NCI-H748 (cell line): Measurements from ENCODE around the gene APOA4.
"Not testable (repeated sequence)": the region's sequence is repeated elsewhere in the genome, so short reads cannot be mapped to it uniquely, and the experiment has no call there.

Experiments
- DNase-seq: peaks from one replicate; lab custom pipeline; 2025; ENCODE audit not compliant: unreplicated experiment; lab: John Stamatoyannopoulos, UW

The APOA4 gene

GRCh38 chr11:116849486-116849885 lies 26.4 kb upstream of the APOA4 start:
- no peak for DNase-seq

GRCh38 chr11:116849060-116849459 lies 26.0 kb upstream of the APOA4 start:
- DNase-seq = no peak

GRCh38 chr11:116847612-116848011 lies 24.5 kb upstream of the APOA4 start:
- no peak for DNase-seq

GRCh38 chr11:116844722-116845121 lies 21.6 kb upstream of the APOA4 start:
- no peak for DNase-seq

- no peak for DNase-seq
Measured at GRCh38 chr11:116843661-116844060, 20.6 kb upstream of the APOA4 start.

- no peak for DNase-seq
Measured at GRCh38 chr11:116842909-116843308, 19.8 kb upstream of the APOA4 start.

GRCh38 chr11:116842117-116842516 lies 19.0 kb upstream of the APOA4 start:
- no peak for DNase-seq

GRCh38 chr11:116840746-116841296 lies 17.7 kb upstream of the APOA4 start:
- no peak for DNase-seq

GRCh38 chr11:116840224-116840745 lies 17.2 kb upstream of the APOA4 start:
- DNase-seq = no peak

- DNase-seq = no peak
Measured at GRCh38 chr11:116838321-116839084, 15.4 kb upstream of the APOA4 start.

GRCh38 chr11:116837231-116838091 lies 14.4 kb upstream of the APOA4 start, which contains the start of gene APOA1:
APOA1 (minus strand) TSS chr11:116837622; CDS start chr11:116837387, 235 bp downstream.
- DNase-seq = no peak

- DNase-seq = no peak
Measured at GRCh38 chr11:116836632-116836991, 13.5 kb upstream of the APOA4 start.

GRCh38 chr11:116835791-116836631 lies 12.9 kb upstream of the APOA4 start:
- peak; percentile 93 for DNase-seq

GRCh38 chr11:116835042-116835772 lies 12.1 kb upstream of the APOA4 start:
- DNase-seq = no peak

- DNase-seq = not testable (repeated sequence)
Measured at GRCh38 chr11:116834535-116835041, 11.5 kb upstream of the APOA4 start.

GRCh38 chr11:116833816-116834534 lies 10.9 kb upstream of the APOA4 start:
- no peak for DNase-seq

- no peak for DNase-seq
Measured at GRCh38 chr11:116833491-116833815, 10.3 kb upstream of the APOA4 start.

GRCh38 chr11:116832350-116833290 lies 9.5 kb upstream of the APOA4 start:
- DNase-seq = no peak
